Measurements from ENCODE around the gene C17orf67.

- TF ChIP-seq POLR2AphosphoS5 (IDR thresholded peaks at IDR 0.05; ENCODE audit: low read length) (no peak), CBX5 (IDR thresholded peaks at IDR 0.05; ENCODE audit: low read depth) (no peak), SREBF1 (IDR thresholded peaks at IDR 0.05; ENCODE audit: low read length) (no peak), MTA3 (IDR thresholded peaks at IDR 0.05; ENCODE audit: borderline replicate concordance, low read length) (no peak), CTCF (IDR thresholded peaks at IDR 0.05 in 2 of 3, conservative IDR thresholded peaks at IDR 0.05 in 1 of 3; ENCODE audit: control insufficient read depth in 2 of 3, extremely low read depth in 1 of 3, insufficient read depth in 1 of 3, low read depth in 3 of 3, low read length in 3 of 3) (no peak), ZNF24 (IDR thresholded peaks at IDR 0.05) (no peak), MAX (IDR thresholded peaks at IDR 0.05; ENCODE audit: low read depth, low read length) (no peak)
These were observed 20.8 kb downstream of the C17orf67 start for GRCh38 chr17:56812901-56813388.
